GM18520 (cell line): ENCODE data around the gene CTSG.
"Not testable (repeated sequence)": the region's sequence is repeated elsewhere in the genome, so short reads cannot be mapped to it uniquely, and the experiment has no call there.

Experiments
- ATAC-seq: cut with Tn5 transposase; IDR thresholded peaks from one replicate; pipeline ENCODE4 v1.9.1; 2021; ENCODE audit not compliant: unreplicated experiment

The CTSG gene

GRCh38 chr14:24576182-24576581 is at the start of gene CTSG:
TSS of gene CTSG (minus strand) at chr14:24576250. CDS start at chr14:24576223, 27 bp downstream.
- no peak for ATAC-seq

- no peak for ATAC-seq
These were observed 37.7 kb upstream of the CTSG start for GRCh38 chr14:24613747-24614146.

- no peak for ATAC-seq
These were observed 37.2 kb upstream of the CTSG start for GRCh38 chr14:24613241-24613640.

- ATAC-seq = no peak
These were observed 36.1 kb upstream of the CTSG start for GRCh38 chr14:24612196-24612595.

GRCh38 chr14:24609655-24610344 is 33.8 kb upstream of the CTSG start, which contains the start of gene GZMH:
TSS of gene GZMH (minus strand) at chr14:24609685. CDS start at chr14:24609613, 72 bp downstream.
- peak; percentile 63 for ATAC-seq

GRCh38 chr14:24607635-24608514 is 31.8 kb upstream of the CTSG start:
- ATAC-seq = no peak

GRCh38 chr14:24607081-24607480 is 31.0 kb upstream of the CTSG start:
- no peak for ATAC-seq

- no peak for ATAC-seq
These were observed 30.2 kb upstream of the CTSG start for GRCh38 chr14:24606297-24606696.

- ATAC-seq = no peak
These were observed 29.6 kb upstream of the CTSG start for GRCh38 chr14:24605435-24606190.

- ATAC-seq = no peak
These were observed 21.4 kb upstream of the CTSG start for GRCh38 chr14:24597403-24597802.

GRCh38 chr14:24595073-24595808 is 19.2 kb upstream of the CTSG start:
- no peak for ATAC-seq

GRCh38 chr14:24591004-24591403 is 15.0 kb upstream of the CTSG start:
- ATAC-seq = not testable (repeated sequence)

GRCh38 chr14:24584402-24584801 is 8.4 kb upstream of the CTSG start:
- ATAC-seq = not testable (repeated sequence)

- ATAC-seq = no peak
These were observed 2.5 kb upstream of the CTSG start for GRCh38 chr14:24578558-24578957.

GRCh38 chr14:24576771-24577170 is 721 bp upstream of the CTSG start:
- no peak for ATAC-seq

GRCh38 chr14:24574206-24574774 is 1.8 kb downstream of the CTSG start:
- no peak for ATAC-seq

- no peak for ATAC-seq
These were observed 9.7 kb downstream of the CTSG start for GRCh38 chr14:24566318-24566717.

- ATAC-seq = no peak
These were observed 10.3 kb downstream of the CTSG start for GRCh38 chr14:24565766-24566165.

- ATAC-seq = no peak
These were observed 12.5 kb downstream of the CTSG start for GRCh38 chr14:24563505-24563904.

- no peak for ATAC-seq
These were observed 19.3 kb downstream of the CTSG start for GRCh38 chr14:24556756-24557155.
